Breast epithelium (tissue), 3 donors: ENCODE measurements around the gene SPTLC2.

Experiments
- CTCF ChIP-seq, 3 donors: fragments of 450-650 bp; IDR thresholded peaks; one replicate each; pipeline ENCODE4 v1.5.1; 2016 to 2017; ENCODE audit warnings: antibody characterized with exemption in 3 of 3, mild to moderate bottlenecking in 3 of 3, moderate library complexity in 3 of 3
- POLR2A ChIP-seq: fragments of 450-650 bp; IDR thresholded peaks from one replicate; pipeline ENCODE4 v1.6.1; 2016; ENCODE audit warnings: antibody characterized with exemption, mild to moderate bottlenecking, moderate library complexity
- POLR2AphosphoS5 ChIP-seq, 3 donors: sonication (generic); formaldehyde crosslinking; IDR thresholded peaks; one replicate each; pipeline ENCODE4 v1.6.1; 2017; ENCODE audit warnings: antibody characterized with exemption in 3 of 3

- TF ChIP-seq POLR2A (no peak), CTCF (IDR thresholded peaks at IDR 0.05) (no peak), POLR2AphosphoS5 (IDR thresholded peaks at IDR 0.05) (no peak)
Observed at GRCh38 chr14:77503138-77503537, 113.3 kb downstream of the SPTLC2 start.
